Measurements from ENCODE around the gene USP40. TPM values are rescaled to one million over a fixed set of nuclear protein-coding genes. Genes with fewer than 3 reads are reported as not detected.

The USP40 gene
- total RNA-seq, 2 experiments from 2014 or later, result 0.51 to 1.7 TPM

DNA sequence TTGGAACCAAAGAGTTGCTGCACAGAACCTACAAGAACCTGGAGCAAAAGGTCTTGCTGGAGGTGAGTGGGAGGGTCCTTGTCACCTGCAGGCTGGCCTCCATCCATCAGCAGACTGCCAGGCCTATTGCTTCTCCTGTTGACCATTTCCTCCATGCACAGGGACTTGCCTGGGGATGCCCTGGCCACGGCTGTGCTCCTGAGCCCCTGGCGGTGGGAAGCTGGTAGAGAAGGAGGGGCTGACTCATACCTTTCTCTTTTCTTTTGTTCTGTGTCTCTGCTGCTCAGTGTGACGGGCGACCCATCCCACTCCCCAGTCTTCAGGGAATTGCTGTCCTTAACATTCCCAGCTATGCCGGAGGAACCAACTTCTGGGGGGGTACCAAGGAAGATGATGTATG is 109.6 kb downstream of the USP40 start:
- no peak for DNase-seq (ENCODE audit: low spot score)
- no peak for TF ChIP-seq EZH2phosphoT487 (IDR thresholded peaks at IDR 0.05; ENCODE audit: borderline replicate concordance, low read depth, low read length)
- TF ChIP-seq, protein P1, sequence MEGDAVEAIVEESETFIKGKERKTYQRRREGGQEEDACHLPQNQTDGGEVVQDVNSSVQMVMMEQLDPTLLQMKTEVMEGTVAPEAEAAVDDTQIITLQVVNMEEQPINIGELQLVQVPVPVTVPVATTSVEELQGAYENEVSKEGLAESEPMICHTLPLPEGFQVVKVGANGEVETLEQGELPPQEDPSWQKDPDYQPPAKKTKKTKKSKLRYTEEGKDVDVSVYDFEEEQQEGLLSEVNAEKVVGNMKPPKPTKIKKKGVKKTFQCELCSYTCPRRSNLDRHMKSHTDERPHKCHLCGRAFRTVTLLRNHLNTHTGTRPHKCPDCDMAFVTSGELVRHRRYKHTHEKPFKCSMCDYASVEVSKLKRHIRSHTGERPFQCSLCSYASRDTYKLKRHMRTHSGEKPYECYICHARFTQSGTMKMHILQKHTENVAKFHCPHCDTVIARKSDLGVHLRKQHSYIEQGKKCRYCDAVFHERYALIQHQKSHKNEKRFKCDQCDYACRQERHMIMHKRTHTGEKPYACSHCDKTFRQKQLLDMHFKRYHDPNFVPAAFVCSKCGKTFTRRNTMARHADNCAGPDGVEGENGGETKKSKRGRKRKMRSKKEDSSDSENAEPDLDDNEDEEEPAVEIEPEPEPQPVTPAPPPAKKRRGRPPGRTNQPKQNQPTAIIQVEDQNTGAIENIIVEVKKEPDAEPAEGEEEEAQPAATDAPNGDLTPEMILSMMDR (conservative IDR thresholded peaks at IDR 0.05; ENCODE audit: low read length), result no peak
- Histone ChIP-seq H3K9me3 (ENCODE audit: low read length) (no peaks in the 10 kb centered on the region), H3K9me2 (ENCODE audit: insufficient read depth, low read length) (no peaks in the 10 kb centered on the region), H3K36me3 (ENCODE audit: insufficient read depth, low read length) (peaks cover 93% of the 10 kb centered on the region), H3K27ac (ENCODE audit: low read depth, low read length, poor library complexity, severe bottlenecking) (no peak overlapping the region), H3K79me2 (ENCODE audit: insufficient read depth, low read depth, low read length) (no peaks in the 10 kb centered on the region), H2AFZ (ENCODE audit: low read length) (no peak overlapping the region), H4K20me1 (ENCODE audit: insufficient read depth, low read length) (no peaks in the 10 kb centered on the region), H3K4me2 (ENCODE audit: low read length) (no peak overlapping the region), H3K4me1 (ENCODE audit: insufficient read depth, low read length, poor library complexity, severe bottlenecking) (no peaks in the 10 kb centered on the region), H3K4me3 (ENCODE audit: low read depth, low read length, poor library complexity, severe bottlenecking) (no peak overlapping the region)
- ChIA-PET CTCF (ENCODE audit: unreplicated experiment) (no interaction called here), POLR2A (interaction anchor here (0.5 kb wide), 1 partner anchor 178 kb away, joined by 3 read pairs; no protein-coding TSS in a partner anchor)
- intact Hi-C loops (cut with micrococcal nuclease; ENCODE audit: unreplicated experiment), result no loop called here
- BruUV-seq (replicated peaks), result no TSS peak

DNA sequence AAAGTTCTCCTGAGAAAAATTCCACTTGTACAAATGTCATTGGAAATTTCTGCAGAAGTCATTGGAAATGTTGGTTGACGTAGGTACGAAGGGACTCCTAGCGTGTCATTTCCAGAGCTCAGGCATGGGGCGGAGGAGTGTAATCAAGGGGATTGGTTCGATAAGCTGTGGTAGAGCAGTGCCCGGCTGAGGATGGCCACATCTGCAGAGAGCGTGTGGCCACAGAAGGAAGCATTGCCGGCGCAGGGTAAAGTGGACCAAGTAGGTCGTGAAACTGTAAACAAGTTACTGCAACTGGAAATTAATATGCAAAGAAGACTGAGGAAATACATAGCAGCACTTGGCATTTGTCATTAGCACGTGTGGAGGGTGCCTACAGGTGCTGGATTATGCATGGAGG is 110.5 kb downstream of the USP40 start:
- no peaks in the 10 kb centered on the region for H3K9me3 ChIP-seq (ENCODE audit: low read length)
- TF ChIP-seq, protein P1 (conservative IDR thresholded peaks at IDR 0.05; ENCODE audit: low read length), result no peak
- no peak for TF ChIP-seq EZH2phosphoT487 (IDR thresholded peaks at IDR 0.05; ENCODE audit: borderline replicate concordance, low read depth, low read length)
- H3K4me1 ChIP-seq (ENCODE audit: insufficient read depth, low read length, poor library complexity, severe bottlenecking), result no peaks in the 10 kb centered on the region
- H3K36me3 ChIP-seq (ENCODE audit: insufficient read depth, low read length), result peaks cover 93% of the 10 kb centered on the region
- no TSS peak for BruUV-seq (replicated peaks)
- H3K27ac ChIP-seq (ENCODE audit: low read depth, low read length, poor library complexity, severe bottlenecking), result no peak overlapping the region
- no peaks in the 10 kb centered on the region for H3K9me2 ChIP-seq (ENCODE audit: insufficient read depth, low read length)
- DNase-seq (ENCODE audit: low spot score), result no peak
- H4K20me1 ChIP-seq (ENCODE audit: insufficient read depth, low read length), result no peaks in the 10 kb centered on the region
- intact Hi-C loops (cut with micrococcal nuclease; ENCODE audit: unreplicated experiment), result no loop called here
- ChIA-PET CTCF (ENCODE audit: unreplicated experiment) (no interaction called here), POLR2A (interaction anchor here (0.6 kb wide), 1 partner anchor 990 kb away, joined by 6 read pairs; no protein-coding TSS in a partner anchor)
- H2AFZ ChIP-seq (ENCODE audit: low read length), result no peak overlapping the region
- H3K4me2 ChIP-seq (ENCODE audit: low read length), result no peak overlapping the region
- no peak overlapping the region for H3K4me3 ChIP-seq (ENCODE audit: low read depth, low read length, poor library complexity, severe bottlenecking)
- no peaks in the 10 kb centered on the region for H3K79me2 ChIP-seq (ENCODE audit: insufficient read depth, low read depth, low read length)

DNA sequence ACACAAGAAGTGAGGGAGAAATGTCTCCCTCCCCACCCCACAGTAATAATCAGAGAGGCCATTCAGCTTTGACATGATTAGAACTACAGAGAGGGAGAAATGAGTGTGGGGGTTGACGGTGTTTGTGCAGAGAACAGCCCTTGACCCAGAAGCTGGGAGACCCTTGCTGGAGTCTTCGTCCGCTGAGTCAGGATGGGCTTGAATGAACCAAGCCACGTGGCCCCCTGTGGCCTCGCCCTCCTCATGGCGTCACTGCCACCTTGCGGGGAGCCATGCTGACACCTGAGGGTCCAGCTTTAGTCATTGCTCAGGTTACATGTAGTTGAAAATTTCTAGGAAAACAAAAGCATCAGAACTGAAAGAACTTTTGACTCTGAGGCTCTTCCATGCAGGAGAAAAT is 111.1 kb downstream of the USP40 start:
- ChIA-PET POLR2A (interaction anchor here (1.0 kb wide), 1 partner anchor 30 kb away, joined by 3 read pairs; no protein-coding TSS in a partner anchor), CTCF (ENCODE audit: unreplicated experiment) (interaction anchor here (0.6 kb wide), 1 partner anchor 90 kb away, joined by 3 read pairs; no protein-coding TSS in a partner anchor)
- no TSS peak for BruUV-seq (replicated peaks)
- H3K79me2 ChIP-seq (ENCODE audit: insufficient read depth, low read depth, low read length), result no peaks in the 10 kb centered on the region
- no peak overlapping the region for H3K4me2 ChIP-seq (ENCODE audit: low read length)
- H3K27ac ChIP-seq (ENCODE audit: low read depth, low read length, poor library complexity, severe bottlenecking), result no peak overlapping the region
- peaks cover 96% of the 10 kb centered on the region for H3K36me3 ChIP-seq (ENCODE audit: insufficient read depth, low read length)
- intact Hi-C loops (cut with micrococcal nuclease; ENCODE audit: unreplicated experiment), result no loop called here
- H4K20me1 ChIP-seq (ENCODE audit: insufficient read depth, low read length), result no peaks in the 10 kb centered on the region
- TF ChIP-seq EZH2phosphoT487 (IDR thresholded peaks at IDR 0.05; ENCODE audit: borderline replicate concordance, low read depth, low read length), result no peak
- TF ChIP-seq, protein P1 (conservative IDR thresholded peaks at IDR 0.05; ENCODE audit: low read length), result no peak
- H3K4me1 ChIP-seq (ENCODE audit: insufficient read depth, low read length, poor library complexity, severe bottlenecking), result no peaks in the 10 kb centered on the region
- no peak for DNase-seq (ENCODE audit: low spot score)
- H3K4me3 ChIP-seq (ENCODE audit: low read depth, low read length, poor library complexity, severe bottlenecking), result no peak overlapping the region
- H3K9me2 ChIP-seq (ENCODE audit: insufficient read depth, low read length), result no peaks in the 10 kb centered on the region
- H2AFZ ChIP-seq (ENCODE audit: low read length), result no peak overlapping the region
- no peaks in the 10 kb centered on the region for H3K9me3 ChIP-seq (ENCODE audit: low read length)
